ENCODE data around the gene TBC1D22A.
A peak's percentile ranks its signal among the peaks of the same experiment; 100 is the strongest.

The TBC1D22A gene

GRCh38 chr22:47091921-47092700 is 329.7 kb downstream of the TBC1D22A start:
- no peak overlapping the region for H3K9ac ChIP-seq (ENCODE audit: low read length)
- no peak overlapping the region for H2BK5ac ChIP-seq (ENCODE audit: low read length)
- WGBS (ENCODE audit: extremely low coverage, insufficient coverage, low lambda C conversion rate), result no CpG with 5 or more reads among the region's 16 CpGs
- no peak overlapping the region for H4K5ac ChIP-seq (ENCODE audit: low read length)
- DNase-seq, result no peak
- H3K4me3 ChIP-seq (ENCODE audit: low read length), result no peak overlapping the region
- no peak overlapping the region for H2BK15ac ChIP-seq (replicated peaks; ENCODE audit: low read depth)
- H3K4ac ChIP-seq (ENCODE audit: low read depth, low read length), result no peak overlapping the region
- no peak overlapping the region for H4K8ac ChIP-seq (ENCODE audit: low read depth, low read length)
- H3K4me2 ChIP-seq (ENCODE audit: low read length), result no peak overlapping the region
- no peak overlapping the region for H3K18ac ChIP-seq (ENCODE audit: low read length)
- H3K23ac ChIP-seq (ENCODE audit: low read length), result no peak overlapping the region
- H3K27me3 ChIP-seq (ENCODE audit: insufficient read depth, low read length, poor library complexity), result no peaks in the 10 kb centered on the region
- no peak overlapping the region for H3K56ac ChIP-seq (ENCODE audit: low read length)
- no peak overlapping the region for H3K27ac ChIP-seq (ENCODE audit: low read depth, low read length)
- H3K4me1 ChIP-seq (ENCODE audit: control insufficient read depth, low read depth, low read length), result peaks cover 2% of the 10 kb centered on the region
- no peaks in the 10 kb centered on the region for H3K79me1 ChIP-seq (ENCODE audit: low read length)
- H2AK5ac ChIP-seq (ENCODE audit: low read length), result no peak overlapping the region
- H3K79me2 ChIP-seq (ENCODE audit: control insufficient read depth, insufficient read depth, low read length), result no peaks in the 10 kb centered on the region
- H2BK120ac ChIP-seq (ENCODE audit: low read depth, low read length), result no peak overlapping the region
- no peaks in the 10 kb centered on the region for H3K36me3 ChIP-seq (ENCODE audit: control insufficient read depth, insufficient read depth, low read length)

- Histone ChIP-seq H4K8ac (ENCODE audit: low read depth, low read length) (no peak overlapping the region), H2BK120ac (ENCODE audit: low read depth, low read length) (no peak overlapping the region), H3K4me3 (ENCODE audit: low read length) (no peak overlapping the region), H3K56ac (ENCODE audit: low read length) (peak overlapping the region; percentile 3), H3K27me3 (ENCODE audit: insufficient read depth, low read length, poor library complexity) (no peaks in the 10 kb centered on the region), H3K36me3 (ENCODE audit: control insufficient read depth, insufficient read depth, low read length) (no peaks in the 10 kb centered on the region), H3K9ac (ENCODE audit: low read length) (no peak overlapping the region), H3K18ac (ENCODE audit: low read length) (no peak overlapping the region), H2BK5ac (ENCODE audit: low read length) (no peak overlapping the region), H3K27ac (ENCODE audit: low read depth, low read length) (no peak overlapping the region), H3K79me2 (ENCODE audit: control insufficient read depth, insufficient read depth, low read length) (no peaks in the 10 kb centered on the region), H2AK5ac (ENCODE audit: low read length) (no peak overlapping the region), H2BK15ac (replicated peaks; ENCODE audit: low read depth) (no peak overlapping the region), H3K79me1 (ENCODE audit: low read length) (no peaks in the 10 kb centered on the region), H3K4me1 (ENCODE audit: control insufficient read depth, low read depth, low read length) (peaks cover 2% of the 10 kb centered on the region), H3K23ac (ENCODE audit: low read length) (no peak overlapping the region), H4K5ac (ENCODE audit: low read length) (no peak overlapping the region), H3K4ac (ENCODE audit: low read depth, low read length) (no peak overlapping the region), H3K4me2 (ENCODE audit: low read length) (no peak overlapping the region)
- no CpG with 5 or more reads among the region's 9 CpGs for WGBS (ENCODE audit: extremely low coverage, insufficient coverage, low lambda C conversion rate)
- DNase-seq, result peak; percentile 71
Observed at GRCh38 chr22:47092896-47093311, 330.5 kb downstream of the TBC1D22A start.

- WGBS (ENCODE audit: extremely low coverage, insufficient coverage, low lambda C conversion rate), result no CpG with 5 or more reads among the region's 4 CpGs
- no peak overlapping the region for H2AK5ac ChIP-seq (ENCODE audit: low read length)
Observed at GRCh38 chr22:47093720-47094119, 331.3 kb downstream of the TBC1D22A start.

GRCh38 chr22:47094861-47095330 is 332.4 kb downstream of the TBC1D22A start:
- no peak overlapping the region for H4K5ac ChIP-seq (ENCODE audit: low read length)
- no peak overlapping the region for H2BK120ac ChIP-seq (ENCODE audit: low read depth, low read length)
- no peaks in the 10 kb centered on the region for H3K27me3 ChIP-seq (ENCODE audit: insufficient read depth, low read length, poor library complexity)
- no peak overlapping the region for H2BK5ac ChIP-seq (ENCODE audit: low read length)
- H3K4ac ChIP-seq (ENCODE audit: low read depth, low read length), result no peak overlapping the region
- no peak overlapping the region for H2BK15ac ChIP-seq (replicated peaks; ENCODE audit: low read depth)
- H3K56ac ChIP-seq (ENCODE audit: low read length), result no peak overlapping the region
- H3K36me3 ChIP-seq (ENCODE audit: control insufficient read depth, insufficient read depth, low read length), result no peaks in the 10 kb centered on the region
- H3K27ac ChIP-seq (ENCODE audit: low read depth, low read length), result no peak overlapping the region
- H3K4me2 ChIP-seq (ENCODE audit: low read length), result no peak overlapping the region
- H3K4me1 ChIP-seq (ENCODE audit: control insufficient read depth, low read depth, low read length), result peaks cover 2% of the 10 kb centered on the region
- no peak overlapping the region for H3K9ac ChIP-seq (ENCODE audit: low read length)
- no peak overlapping the region for H4K8ac ChIP-seq (ENCODE audit: low read depth, low read length)
- no peak overlapping the region for H2AK5ac ChIP-seq (ENCODE audit: low read length)
- WGBS (ENCODE audit: extremely low coverage, insufficient coverage, low lambda C conversion rate), result no CpG with 5 or more reads among the region's 8 CpGs
- H3K79me1 ChIP-seq (ENCODE audit: low read length), result no peaks in the 10 kb centered on the region
- H3K79me2 ChIP-seq (ENCODE audit: control insufficient read depth, insufficient read depth, low read length), result no peaks in the 10 kb centered on the region
- H3K4me3 ChIP-seq (ENCODE audit: low read length), result no peak overlapping the region
- H3K23ac ChIP-seq (ENCODE audit: low read length), result no peak overlapping the region
- H3K18ac ChIP-seq (ENCODE audit: low read length), result no peak overlapping the region
- no peak for DNase-seq

More at GRCh38 chr22:47093720-47094119, 331.3 kb downstream of the TBC1D22A start:
- Histone ChIP-seq H3K9ac (ENCODE audit: low read length) (no peak overlapping the region), H3K36me3 (ENCODE audit: control insufficient read depth, insufficient read depth, low read length) (no peaks in the 10 kb centered on the region), H3K4me3 (ENCODE audit: low read length) (no peak overlapping the region), H2BK120ac (ENCODE audit: low read depth, low read length) (no peak overlapping the region), H3K23ac (ENCODE audit: low read length) (no peak overlapping the region), H3K4ac (ENCODE audit: low read depth, low read length) (no peak overlapping the region), H3K79me1 (ENCODE audit: low read length) (no peaks in the 10 kb centered on the region), H3K18ac (ENCODE audit: low read length) (no peak overlapping the region), H3K27ac (ENCODE audit: low read depth, low read length) (no peak overlapping the region), H3K56ac (ENCODE audit: low read length) (no peak overlapping the region), H2BK15ac (replicated peaks; ENCODE audit: low read depth) (no peak overlapping the region), H3K4me1 (ENCODE audit: control insufficient read depth, low read depth, low read length) (peaks cover 2% of the 10 kb centered on the region), H2BK5ac (ENCODE audit: low read length) (no peak overlapping the region), H4K8ac (ENCODE audit: low read depth, low read length) (no peak overlapping the region), H4K5ac (ENCODE audit: low read length) (no peak overlapping the region), H3K79me2 (ENCODE audit: control insufficient read depth, insufficient read depth, low read length) (no peaks in the 10 kb centered on the region), H3K27me3 (ENCODE audit: insufficient read depth, low read length, poor library complexity) (no peaks in the 10 kb centered on the region), H3K4me2 (ENCODE audit: low read length) (no peak overlapping the region)
- DNase-seq, result no peak

GRCh38 chr22:47095395-47096122 is 333.1 kb downstream of the TBC1D22A start:
- H3K9ac ChIP-seq (ENCODE audit: low read length), result no peak overlapping the region

More at GRCh38 chr22:47095395-47096122, 333.1 kb downstream of the TBC1D22A start:
- DNase-seq, result no peak
- no peaks in the 10 kb centered on the region for H3K27me3 ChIP-seq (ENCODE audit: insufficient read depth, low read length, poor library complexity)
- peaks cover 2% of the 10 kb centered on the region for H3K4me1 ChIP-seq (ENCODE audit: control insufficient read depth, low read depth, low read length)
- no CpG with 5 or more reads among the region's 5 CpGs for WGBS (ENCODE audit: extremely low coverage, insufficient coverage, low lambda C conversion rate)
- H4K5ac ChIP-seq (ENCODE audit: low read length), result no peak overlapping the region
- no peak overlapping the region for H3K56ac ChIP-seq (ENCODE audit: low read length)
- H3K18ac ChIP-seq (ENCODE audit: low read length), result no peak overlapping the region
- H4K8ac ChIP-seq (ENCODE audit: low read depth, low read length), result no peak overlapping the region
- H3K27ac ChIP-seq (ENCODE audit: low read depth, low read length), result no peak overlapping the region
- H3K4me2 ChIP-seq (ENCODE audit: low read length), result no peak overlapping the region
- H3K23ac ChIP-seq (ENCODE audit: low read length), result no peak overlapping the region
- no peak overlapping the region for H3K4me3 ChIP-seq (ENCODE audit: low read length)
- no peak overlapping the region for H2BK15ac ChIP-seq (replicated peaks; ENCODE audit: low read depth)
- H3K4ac ChIP-seq (ENCODE audit: low read depth, low read length), result no peak overlapping the region
- no peaks in the 10 kb centered on the region for H3K36me3 ChIP-seq (ENCODE audit: control insufficient read depth, insufficient read depth, low read length)
- H2BK120ac ChIP-seq (ENCODE audit: low read depth, low read length), result no peak overlapping the region
- H3K79me1 ChIP-seq (ENCODE audit: low read length), result no peaks in the 10 kb centered on the region
- H2AK5ac ChIP-seq (ENCODE audit: low read length), result no peak overlapping the region
- H2BK5ac ChIP-seq (ENCODE audit: low read length), result no peak overlapping the region
- no peaks in the 10 kb centered on the region for H3K79me2 ChIP-seq (ENCODE audit: control insufficient read depth, insufficient read depth, low read length)

Data from mesendoderm (in vitro differentiated cells).